Myocyte (in vitro differentiated cells): ENCODE data around the gene CEL. TPM values are rescaled to one million over a fixed set of nuclear protein-coding genes. Genes with fewer than 3 reads are reported as not detected.
A peak's percentile ranks its signal among the peaks of the same experiment; 100 is the strongest.
"Not testable (repeated sequence)": the region's sequence is repeated elsewhere in the genome, so short reads cannot be mapped to it uniquely, and the experiment has no call there.

Source experiments
- DNase-seq: peaks from one replicate; pipeline ENCODE4 v3.0.0-alpha.2; 2012; ENCODE audit warnings: low read depth
- polyA plus RNA-seq: library from polyadenylated mRNA; unstranded; fragments of >200 nt; gene quantifications from one replicate; pipeline ENCODE4 v1.2.1, GENCODE V29; 2012; ENCODE audit warnings: missing spikeins
- total RNA-seq: library from RNA; depleted of rRNA; stranded (reverse); fragments of >200 nt; gene quantifications from 2 replicates; pipeline ENCODE4 v1.2.3, GENCODE V29; 2014

Gene CEL
- 0.67 and 0.73 TPM in 2 replicates for total RNA-seq
- 0.59 TPM for polyA plus RNA-seq

DNA sequence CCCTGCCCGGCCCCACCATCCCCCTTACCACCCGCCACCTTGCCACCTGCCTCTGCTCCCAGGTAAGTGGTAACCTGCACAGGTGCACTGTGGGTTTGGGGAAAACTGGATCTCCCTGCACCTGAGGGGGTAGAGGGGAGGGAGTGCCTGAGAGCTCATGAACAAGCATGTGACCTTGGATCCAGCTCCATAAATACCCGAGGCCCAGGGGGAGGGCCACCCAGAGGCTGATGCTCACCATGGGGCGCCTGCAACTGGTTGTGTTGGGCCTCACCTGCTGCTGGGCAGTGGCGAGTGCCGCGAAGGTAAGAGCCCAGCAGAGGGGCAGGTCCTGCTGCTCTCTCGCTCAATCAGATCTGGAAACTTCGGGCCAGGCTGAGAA is at the start of gene CEL:
TSS of gene CEL (plus strand) at position 218 of the 382 bp plus-strand sequence. CDS start at position 240, 22 bp downstream.
- not testable (repeated sequence) for DNase-seq

DNA sequence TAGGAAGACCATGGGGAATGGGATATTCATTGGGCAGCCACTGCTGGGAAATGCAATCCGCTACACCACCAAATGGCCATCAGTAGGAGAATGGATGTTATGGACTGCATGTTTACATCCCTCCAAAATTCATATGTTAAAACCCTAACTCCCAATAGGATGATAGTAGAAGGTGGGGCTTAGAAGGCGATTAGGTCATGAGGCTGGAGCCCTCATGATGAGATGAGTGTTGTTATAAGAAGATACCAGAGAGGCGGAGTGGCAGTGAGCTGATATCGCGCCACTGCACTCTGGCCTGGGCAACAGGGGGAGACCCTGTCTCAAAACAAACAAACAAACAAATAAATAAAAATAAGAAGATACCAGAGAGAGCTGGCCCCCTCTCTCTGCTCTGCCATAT is 47.1 kb upstream of the CEL start:
- DNase-seq = no peak

DNA sequence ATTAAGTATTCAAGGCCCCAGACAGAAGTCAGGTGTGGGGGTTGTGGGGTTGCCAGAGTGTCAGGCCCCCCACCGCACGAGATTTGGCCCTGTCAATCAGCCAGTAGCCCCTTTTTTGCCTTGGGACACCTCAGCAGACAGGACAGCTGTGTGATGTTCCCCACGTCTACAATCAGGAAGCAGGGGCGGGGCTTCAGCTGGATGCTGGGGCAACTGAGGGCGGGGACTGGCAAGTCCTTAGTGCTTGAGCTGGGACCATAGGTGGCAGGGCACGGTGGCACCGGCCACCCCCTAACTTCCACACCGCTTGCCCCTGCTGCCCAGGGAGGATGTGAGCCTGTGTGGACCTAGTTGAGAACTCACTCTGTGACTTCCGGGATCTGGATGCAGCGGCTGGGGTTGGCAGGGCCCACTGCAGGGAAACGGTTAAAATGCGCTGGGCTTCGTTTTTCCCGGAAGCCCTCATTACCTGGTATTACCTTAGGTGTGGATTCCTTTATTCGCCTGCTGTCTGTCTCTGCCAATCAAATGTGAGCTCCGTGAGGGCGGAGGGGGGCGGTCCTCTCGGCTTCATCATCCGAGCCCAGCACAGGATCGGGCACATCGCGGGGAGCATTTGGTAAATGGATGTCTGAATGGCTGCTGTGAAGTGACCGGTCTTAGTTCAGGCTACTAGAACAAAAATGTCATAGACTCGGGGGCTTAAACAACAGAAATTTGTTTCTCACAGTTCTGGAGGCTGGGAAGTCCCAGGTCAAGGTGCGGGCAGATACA is 38.5 kb upstream of the CEL start:
- DNase-seq = no peak

DNA sequence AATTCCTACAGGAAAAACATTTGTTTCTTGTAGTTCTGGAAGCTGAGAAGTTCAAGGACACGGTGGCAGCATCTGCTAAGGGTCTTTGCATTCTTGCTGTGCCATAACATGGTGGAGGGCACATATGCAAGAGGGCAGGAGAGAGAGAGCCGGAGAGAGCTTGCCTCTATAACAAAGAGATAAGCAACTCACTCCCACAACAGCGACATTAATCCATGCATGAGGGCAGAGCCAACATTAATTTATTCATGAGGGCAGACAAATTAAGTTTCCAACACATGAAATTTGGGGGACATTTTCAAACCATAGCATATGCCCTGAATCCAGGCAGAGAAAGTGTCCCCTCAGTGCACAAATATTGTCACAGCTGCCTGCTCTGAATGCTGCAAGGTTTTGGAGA is 35.4 kb upstream of the CEL start:
- DNase-seq = no peak

DNA sequence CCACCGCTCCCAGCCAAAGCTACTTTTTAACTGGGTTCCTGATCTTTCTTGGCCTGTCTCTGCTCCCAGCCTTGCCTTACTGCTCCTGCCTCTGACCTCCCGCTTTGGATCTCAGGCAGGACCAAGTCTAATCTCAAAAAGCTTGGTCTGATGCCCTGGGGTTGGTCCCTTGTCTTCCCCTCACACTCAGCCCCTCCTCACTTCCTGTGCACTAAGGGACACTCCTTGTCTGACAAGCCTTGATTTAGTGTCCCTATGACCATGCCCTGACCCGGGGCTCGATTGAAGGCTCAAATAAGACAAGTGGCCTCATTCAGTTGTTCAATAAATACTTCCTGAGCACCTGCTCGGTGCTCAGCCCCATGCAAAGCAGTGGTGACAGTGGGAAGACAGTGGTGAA is 34.6 kb upstream of the CEL start:
- DNase-seq = no peak

DNA sequence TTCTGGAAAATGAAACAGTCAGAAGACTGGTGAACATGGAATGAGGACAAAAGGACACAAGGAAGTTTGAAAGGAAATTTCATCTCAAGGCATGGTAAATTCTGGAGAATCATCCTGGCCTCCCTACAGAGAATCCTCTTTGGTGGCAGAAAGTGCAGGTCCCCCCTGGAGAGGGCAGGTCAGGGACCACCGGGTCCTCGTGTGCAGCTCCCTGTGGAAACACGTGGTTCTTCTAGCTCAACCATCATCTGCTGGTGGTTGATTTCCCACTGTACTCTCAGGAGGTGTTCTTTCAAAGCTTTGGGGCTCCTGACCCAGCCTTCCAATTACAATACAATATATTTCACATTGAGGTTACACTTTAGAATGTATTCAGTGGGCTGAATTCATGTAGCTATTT is 33.6 kb upstream of the CEL start:
- no peak for DNase-seq

DNA sequence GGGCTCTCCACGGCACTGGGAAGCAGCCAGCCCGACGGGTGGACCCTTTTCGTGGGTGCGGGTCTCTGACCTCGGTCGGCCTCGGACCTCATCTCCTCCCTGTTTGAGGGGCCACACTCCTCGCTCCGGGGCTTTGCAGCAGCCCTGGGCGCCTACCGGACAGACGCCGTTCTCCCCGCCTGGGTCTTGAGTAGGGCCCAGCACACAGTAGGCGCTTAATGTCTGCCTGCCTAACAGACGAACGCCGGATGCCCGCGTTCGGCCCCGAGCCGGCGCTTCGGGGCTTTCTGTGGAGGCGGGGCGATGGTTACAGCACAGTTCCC is 31.8 kb upstream of the CEL start:
- DNase-seq = no peak

DNA sequence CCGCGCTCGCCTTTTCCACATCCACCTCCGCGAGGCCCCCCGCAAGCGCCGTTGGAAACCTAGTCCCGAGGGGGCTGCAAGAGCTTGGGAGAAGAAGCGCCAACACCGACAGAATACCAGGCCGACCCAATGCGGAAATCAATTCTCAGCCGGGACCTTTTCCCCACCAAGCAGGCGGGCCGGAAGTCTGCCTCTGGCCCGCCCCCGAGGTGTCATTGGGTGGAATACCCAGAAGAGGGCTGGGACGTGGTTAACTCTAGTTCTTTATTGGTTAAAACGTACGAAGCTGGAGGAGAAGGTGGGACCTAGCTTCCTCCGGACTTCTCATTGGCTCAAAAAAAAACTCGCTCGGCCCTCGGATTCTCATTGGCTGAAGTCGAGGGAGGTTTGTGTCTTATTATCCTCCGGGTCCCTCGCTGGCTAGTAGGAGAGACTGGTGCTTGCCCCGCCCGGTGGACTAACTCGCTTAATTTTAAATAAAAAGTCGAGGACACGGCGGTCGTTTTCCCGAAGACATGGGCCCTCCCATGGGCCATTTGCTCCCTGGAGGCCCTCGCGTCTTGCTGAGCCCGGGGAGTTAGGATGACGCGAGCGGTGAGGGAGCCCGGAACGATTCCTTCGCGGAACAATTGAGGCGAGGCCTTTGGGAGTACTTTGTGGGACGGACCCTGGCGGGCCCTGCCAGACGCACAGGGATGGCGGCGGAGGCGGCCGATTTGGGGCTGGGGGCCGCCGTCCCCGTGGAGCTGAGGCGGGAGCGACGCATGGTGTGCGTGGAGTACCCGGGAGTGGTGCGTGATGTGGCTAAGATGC is 31.3 kb upstream of the CEL start, which contains the start of gene GTF3C5:
TSS of gene GTF3C5 (plus strand) at position 681 of the 813 bp plus-strand sequence. CDS start at position 696, 15 bp downstream.
- DNase-seq = peak; percentile 100

DNA sequence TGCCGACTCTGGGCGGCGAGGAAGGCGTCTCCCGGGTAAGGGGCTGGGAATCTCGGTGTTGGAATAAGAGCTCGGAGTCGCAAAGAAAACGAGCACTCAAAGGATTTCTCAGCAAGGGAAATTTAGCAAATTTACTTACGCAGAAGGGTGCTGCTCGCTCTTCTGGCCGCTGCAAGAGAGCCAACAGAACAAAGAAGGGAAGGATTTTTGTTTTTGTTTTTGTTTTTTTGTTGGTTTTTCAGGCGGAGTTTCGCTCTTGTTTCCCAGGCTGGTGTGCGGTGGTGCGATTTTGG is 30.7 kb upstream of the CEL start:
- no peak for DNase-seq

DNA sequence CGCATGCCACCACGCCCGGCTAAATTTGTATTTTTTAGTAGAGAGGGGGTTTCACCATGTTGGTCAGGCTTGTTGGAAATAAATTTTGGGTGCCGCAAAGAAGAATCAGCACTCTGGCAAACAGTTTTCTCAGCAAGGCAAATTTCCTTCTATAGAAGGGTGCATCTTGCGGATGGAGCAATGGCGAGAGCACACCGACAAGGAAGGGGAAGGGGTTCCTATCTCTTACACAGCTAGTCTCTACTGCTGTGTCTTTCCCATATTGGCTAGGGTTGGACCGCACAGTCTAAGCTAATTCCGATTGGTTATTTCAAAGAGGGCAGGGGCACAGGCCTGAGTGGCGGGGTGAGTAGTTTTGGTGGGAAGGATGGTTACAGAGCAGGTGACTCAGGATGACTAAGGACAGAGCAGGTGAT is 30.3 kb upstream of the CEL start:
- no peak for DNase-seq

DNA sequence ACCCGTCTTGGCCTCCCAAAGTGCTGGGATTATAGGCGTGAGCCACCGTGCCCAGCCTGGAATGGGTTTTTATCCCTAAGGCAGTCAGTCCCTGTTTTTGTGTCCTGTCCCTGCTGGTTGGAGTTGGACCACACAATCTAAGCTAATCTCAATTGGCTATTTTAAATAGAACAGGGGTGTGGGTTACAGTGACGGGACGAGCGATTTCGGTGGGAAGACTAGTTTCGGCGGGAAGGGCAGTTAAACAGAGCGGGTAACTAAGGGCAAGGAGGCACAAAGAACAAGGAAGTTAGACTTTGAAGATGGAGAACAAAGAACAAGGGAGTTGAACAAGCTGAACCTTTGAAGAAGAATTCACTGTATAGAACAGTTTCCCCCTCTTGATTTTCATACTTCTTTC is 29.6 kb upstream of the CEL start:
- no peak for DNase-seq

DNA sequence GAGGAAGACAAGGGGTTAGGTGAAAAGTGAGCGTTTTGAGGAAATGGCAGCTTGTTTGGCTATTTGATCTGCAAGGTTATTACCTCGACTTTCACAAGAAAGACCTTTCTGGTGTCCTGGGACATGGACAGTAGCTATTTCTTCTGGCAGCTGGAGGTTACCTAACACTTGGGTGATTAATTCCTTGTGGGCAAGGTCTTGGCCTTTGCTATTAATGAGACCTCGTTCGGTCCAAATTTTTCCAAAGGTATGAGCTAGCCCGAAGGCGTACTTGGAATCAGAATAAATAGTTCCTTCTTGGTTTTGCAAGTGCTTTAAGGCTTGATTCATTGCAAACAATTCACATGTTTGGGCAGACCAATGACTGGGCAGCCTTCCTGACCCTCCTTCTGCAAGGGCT is 26.1 kb upstream of the CEL start:
- no peak for DNase-seq

DNA sequence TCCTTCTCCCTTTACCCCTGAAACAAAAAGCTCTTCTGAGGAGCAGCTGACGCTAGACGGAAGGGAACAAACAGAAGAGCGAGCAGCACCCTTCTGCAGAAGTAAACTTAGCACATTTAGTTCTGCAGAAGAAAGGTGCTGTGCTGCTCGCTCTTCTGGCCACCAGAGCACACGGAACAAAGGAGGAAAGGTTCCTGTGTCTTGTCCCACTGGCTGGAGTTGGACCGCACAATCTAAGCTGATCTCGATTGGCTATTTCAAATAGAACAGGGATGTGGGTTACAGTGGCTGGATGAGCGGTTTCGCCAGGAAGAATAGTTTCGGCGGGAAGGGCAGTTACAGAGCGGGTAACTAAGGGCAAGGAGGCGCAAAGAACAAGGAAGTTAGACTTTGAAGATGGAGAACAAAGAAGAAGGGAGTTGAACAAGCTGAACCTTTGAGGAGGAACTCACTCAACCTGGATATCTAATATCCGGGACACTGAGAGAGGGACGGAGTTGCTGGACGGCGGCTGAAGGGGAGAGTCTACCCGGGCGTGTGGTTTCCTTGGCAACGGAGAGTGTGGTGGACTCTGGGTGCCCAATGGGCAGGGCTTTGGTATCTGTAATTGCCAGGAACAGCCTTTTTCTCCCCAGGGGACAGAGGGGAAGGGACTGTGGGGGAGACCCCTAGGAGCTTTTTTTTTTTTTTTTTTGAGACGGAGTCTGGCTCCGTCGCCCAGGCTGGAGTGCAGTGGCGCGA is 23.8 kb upstream of the CEL start:
- DNase-seq = no peak

DNA sequence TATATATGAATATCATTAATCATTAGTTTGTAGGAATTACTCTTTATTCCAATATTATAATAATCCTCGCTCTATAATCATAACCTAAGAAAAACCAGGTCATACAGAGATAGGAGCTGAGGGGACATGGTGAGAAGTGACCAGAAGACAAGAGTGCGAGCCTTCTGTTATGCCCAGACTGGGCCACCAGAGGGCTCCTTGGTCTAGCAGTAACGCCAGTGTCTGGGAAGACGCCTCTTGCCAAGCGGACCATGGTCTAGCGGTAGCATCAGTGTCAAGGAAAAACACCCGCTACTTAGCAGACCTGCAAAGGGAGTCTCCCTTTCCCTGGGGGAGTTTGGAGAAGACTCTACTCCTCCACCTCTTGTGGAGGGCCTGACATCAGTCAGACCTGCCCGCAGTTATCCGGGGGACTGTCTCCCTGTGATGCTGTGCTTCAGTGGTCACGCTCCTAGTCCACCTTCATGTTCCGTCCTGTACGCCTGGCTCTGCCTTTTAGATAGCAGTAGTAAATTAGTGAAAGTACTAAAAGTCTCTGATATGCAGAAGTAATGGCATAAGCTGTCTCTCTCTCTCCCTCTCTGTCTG is 20.8 kb upstream of the CEL start:
- DNase-seq = peak; percentile 40

DNA sequence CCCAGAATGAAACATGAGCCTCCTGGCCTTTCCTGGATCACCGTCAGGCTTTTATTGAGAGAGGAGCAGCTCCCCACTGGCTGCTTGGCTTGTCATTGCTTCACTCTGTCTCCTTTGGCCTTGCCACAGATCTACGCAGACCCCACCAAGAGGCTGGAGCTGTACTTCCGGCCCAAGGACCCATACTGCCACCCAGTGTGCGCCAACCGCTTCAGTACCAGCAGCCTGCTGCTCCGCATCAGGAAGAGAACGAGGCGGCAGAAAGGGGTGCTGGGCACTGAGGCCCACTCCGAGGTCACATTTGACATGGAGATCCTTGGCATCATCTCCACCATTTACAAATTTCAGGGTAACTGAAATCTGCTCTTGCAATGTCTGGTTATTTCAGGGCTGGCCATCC is 19.8 kb upstream of the CEL start:
- no peak for DNase-seq

DNA sequence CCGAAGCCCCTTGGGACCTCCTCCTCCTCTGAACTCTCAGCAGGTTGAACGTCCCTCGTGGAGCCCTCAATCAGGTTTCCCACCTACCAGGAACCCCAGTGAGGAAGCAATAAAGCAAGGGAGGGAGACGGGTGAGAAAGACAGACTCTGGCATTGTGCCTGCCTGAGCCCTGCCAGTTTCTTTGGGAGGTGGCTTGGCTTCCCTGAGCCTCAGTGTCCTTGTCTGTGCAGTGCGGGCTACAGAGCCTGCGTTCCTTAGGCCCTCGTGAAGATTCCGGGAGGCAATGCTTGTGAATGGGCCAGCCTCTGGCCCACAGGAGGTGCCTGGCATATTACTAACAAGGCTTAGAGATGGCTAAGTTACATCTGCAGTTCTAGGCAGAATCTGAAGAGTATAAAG is 19.1 kb upstream of the CEL start:
- no peak for DNase-seq

DNA sequence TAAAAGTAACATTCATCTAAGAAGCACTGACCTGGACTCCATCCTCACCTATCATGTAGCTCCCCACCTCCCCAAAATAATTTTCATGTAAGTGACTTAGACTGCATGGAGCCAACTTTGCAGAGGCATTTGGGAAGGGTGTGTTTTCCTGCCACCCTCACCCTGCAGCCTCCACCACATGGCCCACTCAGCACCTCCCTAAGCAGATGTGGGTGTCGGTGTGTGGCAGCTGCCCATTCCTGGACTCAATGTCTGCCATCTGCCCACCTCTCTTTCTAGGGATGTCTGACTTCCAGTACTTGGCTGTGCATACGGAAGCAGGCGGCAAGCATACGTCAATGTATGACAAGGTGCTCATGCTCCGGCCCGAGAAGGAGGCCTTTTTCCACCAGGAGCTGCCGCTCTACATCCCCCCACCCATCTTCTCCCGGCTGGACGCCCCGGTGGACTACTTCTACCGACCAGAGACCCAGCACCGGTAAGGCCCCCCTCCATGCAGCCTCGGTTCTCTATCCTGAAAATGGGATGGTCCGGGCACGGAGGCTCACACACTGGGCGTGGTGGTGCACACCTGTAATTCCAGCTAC is 18.2 kb upstream of the CEL start:
- no peak for DNase-seq

DNA sequence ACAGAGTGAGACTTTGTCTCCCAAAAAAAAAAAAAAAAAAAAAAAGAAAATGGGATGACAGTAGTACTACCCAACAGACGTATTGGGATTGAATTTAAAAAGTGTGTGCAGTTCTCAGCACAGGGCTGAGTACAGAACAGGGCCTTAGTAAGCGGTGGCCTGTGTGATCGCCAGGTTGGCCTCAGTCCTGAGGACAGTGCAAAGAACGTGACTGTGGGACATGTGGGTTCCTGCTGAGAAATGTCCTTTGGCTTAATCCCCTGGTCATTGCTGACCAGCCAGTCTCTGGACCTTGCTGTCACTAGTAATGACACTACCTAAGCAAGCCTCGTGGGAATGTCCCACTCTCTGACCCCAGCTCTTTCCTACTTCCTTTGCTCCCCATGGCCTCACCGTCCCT is 17.7 kb upstream of the CEL start:
- DNase-seq = no peak

DNA sequence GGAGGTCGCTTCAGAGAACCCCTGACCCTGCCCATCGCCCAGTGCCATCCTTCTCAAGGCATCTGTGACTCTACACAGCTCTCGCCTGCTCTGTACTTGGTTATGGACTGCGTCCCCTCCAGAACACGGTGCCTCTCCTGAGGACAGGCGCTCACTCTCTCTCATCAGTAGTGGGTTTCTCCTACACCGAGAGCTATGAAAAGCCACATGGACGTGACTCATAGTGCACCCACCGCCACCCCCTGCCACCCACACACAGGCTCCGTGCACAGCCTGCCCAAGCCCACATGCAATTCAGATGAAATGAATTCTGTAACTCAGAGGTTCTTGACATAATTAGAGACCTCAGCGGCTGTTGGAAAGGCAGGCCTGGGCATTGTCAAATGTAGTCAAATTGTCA is 17.1 kb upstream of the CEL start:
- no peak for DNase-seq

DNA sequence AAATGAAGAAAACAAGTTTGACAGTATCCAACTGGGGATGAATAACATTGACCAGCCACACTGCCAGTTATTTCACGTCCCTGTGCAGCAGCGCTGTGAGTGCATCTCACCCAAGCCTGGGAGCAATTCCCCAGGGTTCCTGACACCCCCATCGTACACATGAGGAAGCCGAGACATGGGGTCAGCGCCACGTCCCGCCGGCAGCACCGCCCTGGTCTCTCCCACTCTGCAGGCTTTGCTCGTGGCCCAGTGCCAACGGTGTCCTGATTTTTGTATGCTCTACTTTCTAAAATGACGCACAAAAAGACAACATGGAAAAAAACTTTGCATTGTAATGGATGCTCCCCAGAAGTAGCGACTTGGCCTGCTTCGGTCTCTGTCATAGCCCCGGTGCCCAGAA is 16.6 kb upstream of the CEL start:
- no peak for DNase-seq

DNA sequence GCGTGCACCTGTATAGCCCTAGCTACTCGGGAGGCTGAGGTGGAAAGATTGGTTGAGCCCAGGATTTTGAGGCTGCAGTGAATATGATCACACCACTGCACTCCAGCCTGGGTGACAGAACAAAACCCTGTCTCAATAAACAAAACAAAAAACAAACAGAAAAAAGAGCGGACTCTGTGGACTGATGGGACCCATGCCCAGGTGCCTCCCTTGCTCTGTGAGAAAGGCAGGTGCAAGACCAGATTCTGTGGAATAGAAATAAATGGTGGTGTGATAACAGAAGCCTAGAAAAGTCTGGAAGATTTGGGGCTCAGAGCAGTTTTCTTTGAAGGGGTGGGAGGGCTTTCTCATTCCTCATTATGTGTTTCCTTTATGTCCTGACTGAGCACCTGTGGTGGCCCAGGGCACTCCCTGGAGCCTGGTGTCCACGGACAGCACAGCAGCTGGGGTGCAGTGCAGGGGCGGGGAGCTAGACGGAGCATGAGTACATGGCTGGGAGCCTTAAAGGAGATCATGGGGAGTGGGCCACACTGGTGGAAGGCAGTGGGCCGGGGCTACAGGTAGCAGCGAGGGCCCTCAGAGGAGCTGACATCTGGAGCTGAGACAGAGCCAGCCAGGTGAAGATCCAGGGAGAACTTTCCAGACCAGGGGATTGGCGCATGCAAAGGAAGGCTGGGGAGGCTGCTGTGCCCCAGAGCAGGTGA is 15.4 kb upstream of the CEL start:
- DNase-seq = no peak
